Subcutaneous abdominal adipose tissue (tissue), 5 donors: ENCODE measurements around the gene USP7.

ENCODE experiments used
- H3K27ac ChIP-seq: one replicate; pipeline ENCODE4 v1.7.0; 2013; ENCODE audit warnings: low read depth, mild to moderate bottlenecking, inconsistent platforms, low read length, moderate library complexity
- H3K27me3 ChIP-seq, 5 donors: one replicate each; pipeline ENCODE4 v1.7.0; 2013; ENCODE audit warnings: low read length in 5 of 5, inconsistent platforms in 1 of 5; ENCODE audit not compliant: control insufficient read depth in 5 of 5, insufficient read depth in 4 of 5
- H3K36me3 ChIP-seq, 5 donors: one replicate each; pipeline ENCODE4 v1.7.0; 2013; ENCODE audit warnings: low read length in 5 of 5; ENCODE audit not compliant: control insufficient read depth in 5 of 5, insufficient read depth in 5 of 5
- H3K4me1 ChIP-seq, 5 donors: one replicate each; pipeline ENCODE4 v1.7.0; 2013; ENCODE audit warnings: low read length in 5 of 5, mild to moderate bottlenecking in 3 of 5, moderate library complexity in 1 of 5; ENCODE audit not compliant: control insufficient read depth in 5 of 5, insufficient read depth in 5 of 5
- H3K4me3 ChIP-seq, 5 donors: one replicate each; pipeline ENCODE4 v1.7.0; 2013; ENCODE audit warnings: low read length in 5 of 5, low read depth in 1 of 5
- H3K9ac ChIP-seq, 5 donors: one replicate each; pipeline ENCODE4 v1.7.0; 2013; ENCODE audit warnings: low read length in 5 of 5, mild to moderate bottlenecking in 4 of 5, moderate library complexity in 3 of 5
- H3K9me3 ChIP-seq, 5 donors: one replicate each; pipeline ENCODE4 v1.7.0; 2013; ENCODE audit warnings: low read length in 5 of 5; ENCODE audit not compliant: control insufficient read depth in 5 of 5
- donor health status: healthy.
- donor health status: healthy.
- donor health status: healthy.
- donor health status: healthy.
- donor health status: healthy.

The USP7 gene

DNA sequence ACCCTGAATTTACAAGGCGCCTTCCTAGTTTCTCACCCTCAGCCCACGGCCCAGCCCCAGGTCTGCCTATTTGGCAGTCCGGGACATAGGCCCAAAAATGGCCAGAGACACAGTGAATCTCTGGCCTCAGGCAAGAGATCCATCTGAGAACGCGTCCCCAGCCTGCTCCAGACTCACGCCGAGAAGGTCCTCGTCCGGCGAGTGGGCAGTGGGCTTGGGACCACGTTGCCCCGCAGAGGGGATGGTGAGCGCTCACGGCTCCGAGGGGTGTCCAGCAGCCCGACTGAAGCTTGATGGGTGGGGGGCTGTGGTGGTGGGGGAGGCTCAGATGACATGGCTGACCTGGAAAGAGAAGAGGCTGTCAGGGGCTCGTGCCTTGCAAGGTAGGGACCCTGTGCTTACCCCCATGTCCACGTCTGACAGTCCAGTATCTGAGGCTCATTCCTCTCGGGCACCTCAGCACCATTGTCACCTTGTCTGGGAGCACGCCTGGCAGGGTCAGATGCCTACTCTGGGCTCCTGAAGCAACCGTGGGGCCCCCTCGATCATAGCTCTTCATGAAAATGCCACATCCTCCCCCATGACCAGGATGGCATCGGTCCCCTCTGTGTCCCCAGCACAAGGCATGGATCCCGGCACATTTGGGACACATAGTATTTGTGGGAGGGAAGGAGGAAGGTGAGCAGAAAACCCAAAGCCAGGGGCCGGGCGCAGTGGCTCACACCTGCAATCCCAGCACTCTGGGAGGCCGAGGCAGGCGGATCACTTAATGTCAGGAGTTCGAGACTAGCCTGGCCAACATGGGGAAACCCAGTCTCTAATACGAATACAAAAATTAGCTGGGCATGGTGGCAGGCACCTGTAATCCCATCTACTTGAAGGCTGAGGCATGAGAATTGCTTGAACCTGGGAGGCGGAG, 104.5 kb downstream of the USP7 start:
- H3K36me3 ChIP-seq, result peaks cover 0 to 47% (median 42%) of the 10 kb centered on the region in 5 donors
- peak overlapping the region; percentile 23 for H3K27ac ChIP-seq
- H3K27me3 ChIP-seq, result no peaks in the 10 kb centered on the region
- no peak overlapping the region for H3K4me3 ChIP-seq
- H3K4me1 ChIP-seq, result peaks cover 8 to 60% (median 57%) of the 10 kb centered on the region in 5 donors
- H3K9ac ChIP-seq, result peak overlapping the region in 1 of 5 donors; percentile 35
- no peaks in the 10 kb centered on the region for H3K9me3 ChIP-seq

DNA sequence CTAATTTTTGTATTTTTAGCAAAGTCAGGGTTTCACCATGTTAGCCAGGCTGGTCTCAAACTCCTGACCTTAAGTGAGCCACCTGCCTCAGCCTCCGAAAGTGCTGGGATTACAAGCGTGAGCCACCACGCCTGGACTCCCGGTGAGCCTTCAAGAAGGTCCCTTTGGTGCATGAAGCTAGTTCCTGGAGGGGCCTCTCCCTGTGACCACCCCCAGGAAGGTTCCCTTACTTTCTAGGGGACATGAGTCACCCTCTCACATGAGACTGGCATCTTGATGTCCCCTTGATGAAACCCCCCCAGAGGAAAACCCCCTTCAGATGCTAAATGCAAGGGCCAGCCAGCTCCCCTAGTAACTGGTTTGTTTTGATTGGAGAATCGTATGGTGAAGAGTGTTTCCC, 107.7 kb downstream of the USP7 start:
- Histone ChIP-seq H3K9me3 (no peaks in the 10 kb centered on the region), H3K4me1 (peaks cover 0 to 58% (median 41%) of the 10 kb centered on the region in 5 donors), H3K27ac (peak overlapping the region; percentile 67), H3K36me3 (peaks cover 0 to 59% (median 42%) of the 10 kb centered on the region in 5 donors), H3K4me3 (no peak overlapping the region), H3K9ac (no peak overlapping the region), H3K27me3 (no peaks in the 10 kb centered on the region)

DNA sequence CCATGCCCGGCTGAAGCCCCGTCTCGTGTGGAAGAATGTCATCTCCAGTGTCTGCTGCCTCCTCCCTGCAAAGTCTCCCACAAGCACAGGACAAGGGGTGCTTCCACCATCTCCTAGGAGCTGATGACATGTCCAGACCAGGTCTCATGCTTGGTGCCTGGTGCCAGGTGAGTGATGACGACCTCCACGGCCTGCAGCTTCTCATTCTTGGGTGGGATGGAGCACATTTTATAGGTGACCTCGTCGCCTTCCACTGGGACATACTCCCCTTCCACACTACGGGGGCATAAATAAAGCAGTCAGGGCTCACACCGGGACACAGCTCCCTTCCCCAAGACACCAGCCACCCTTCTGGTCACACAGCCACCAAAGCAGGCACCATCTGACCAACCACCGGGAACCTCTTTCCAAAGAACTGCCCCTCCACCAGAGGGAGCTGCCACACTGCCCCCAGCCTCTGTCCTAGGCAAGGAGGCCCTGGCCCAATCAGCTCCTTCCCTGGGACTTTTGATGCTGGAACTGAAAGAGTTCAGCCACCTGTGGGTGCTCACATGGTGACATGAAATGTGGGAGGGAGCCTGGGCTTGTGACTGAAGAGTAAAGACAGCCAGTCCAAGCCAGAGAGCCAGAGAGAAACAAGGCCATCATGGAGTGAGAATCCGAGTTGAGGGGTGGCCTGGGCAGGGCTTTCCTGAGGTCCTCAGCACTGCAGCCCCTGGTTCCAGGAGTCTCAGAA, 108.5 kb downstream of the USP7 start:
- Histone ChIP-seq H3K9me3 (no peaks in the 10 kb centered on the region), H3K27me3 (no peaks in the 10 kb centered on the region), H3K9ac (no peak overlapping the region), H3K27ac (peak overlapping the region; percentile 67), H3K4me3 (no peak overlapping the region), H3K4me1 (peaks cover 4 to 60% (median 43%) of the 10 kb centered on the region in 5 donors), H3K36me3 (peaks cover 0 to 60% (median 42%) of the 10 kb centered on the region in 5 donors)

DNA sequence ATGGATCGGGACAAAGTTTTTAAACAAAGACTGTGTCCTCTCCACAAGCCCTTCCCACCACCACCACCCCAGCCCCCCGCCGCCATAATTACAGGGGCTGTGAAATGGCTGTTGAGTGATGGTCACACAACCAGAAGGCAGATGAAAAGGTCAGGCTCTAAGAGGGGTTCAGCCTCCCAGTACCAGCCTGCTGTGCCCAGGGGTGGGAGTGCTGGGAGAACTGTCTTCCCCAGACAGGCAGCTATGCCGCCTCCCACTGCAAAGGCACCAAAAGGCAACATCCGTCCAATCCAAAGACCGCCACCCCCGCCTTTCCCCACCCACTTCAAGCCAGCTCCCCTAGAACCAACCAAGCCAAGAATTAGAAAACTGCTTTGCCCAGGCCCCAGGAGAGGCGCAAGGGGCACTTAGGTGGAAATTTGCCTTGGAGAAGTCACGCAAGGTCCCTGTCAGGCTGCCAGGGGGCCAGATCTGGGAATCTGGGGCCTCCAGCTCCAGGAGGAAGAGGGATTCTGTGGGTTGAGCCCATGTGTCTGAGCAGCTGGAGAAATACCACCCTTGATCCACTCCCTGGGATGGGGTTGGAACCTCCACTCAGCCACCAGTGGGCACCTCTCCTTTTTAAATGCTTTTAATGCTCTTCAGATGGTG, 109.3 kb downstream of the USP7 start:
- peaks cover 0 to 67% (median 49%) of the 10 kb centered on the region in 5 donors for H3K36me3 ChIP-seq
- H3K4me1 ChIP-seq, result peaks cover 9 to 63% (median 44%) of the 10 kb centered on the region in 5 donors
- no peaks in the 10 kb centered on the region for H3K27me3 ChIP-seq
- no peak overlapping the region for H3K9ac ChIP-seq
- H3K27ac ChIP-seq, result peak overlapping the region; percentile 23
- H3K4me3 ChIP-seq, result no peak overlapping the region
- no peaks in the 10 kb centered on the region for H3K9me3 ChIP-seq

DNA sequence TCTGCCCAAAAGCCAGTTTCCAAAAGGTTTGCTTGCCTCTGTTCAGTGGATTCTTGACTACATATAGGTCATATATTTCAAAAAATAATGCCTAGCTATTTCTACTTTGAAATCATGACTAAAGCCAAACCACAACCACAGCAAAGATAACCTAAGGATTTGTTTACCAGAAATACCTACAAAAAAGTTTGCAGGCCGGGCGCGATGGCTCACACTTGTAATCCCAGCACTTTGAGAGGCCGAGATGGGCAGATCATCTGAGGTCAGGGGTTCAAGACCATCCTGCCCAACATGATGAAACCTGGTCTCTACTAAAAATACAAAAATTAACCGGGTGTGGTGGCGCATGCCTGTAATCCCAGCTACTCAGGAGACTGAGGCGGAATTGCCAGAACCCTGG, 110.1 kb downstream of the USP7 start:
- Histone ChIP-seq H3K27ac (peak overlapping the region; percentile 65), H3K4me3 (no peak overlapping the region), H3K36me3 (peaks cover 0 to 67% (median 48%) of the 10 kb centered on the region in 5 donors), H3K9me3 (no peaks in the 10 kb centered on the region), H3K27me3 (no peaks in the 10 kb centered on the region), H3K4me1 (peaks cover 9 to 69% (median 44%) of the 10 kb centered on the region in 5 donors), H3K9ac (no peak overlapping the region)

DNA sequence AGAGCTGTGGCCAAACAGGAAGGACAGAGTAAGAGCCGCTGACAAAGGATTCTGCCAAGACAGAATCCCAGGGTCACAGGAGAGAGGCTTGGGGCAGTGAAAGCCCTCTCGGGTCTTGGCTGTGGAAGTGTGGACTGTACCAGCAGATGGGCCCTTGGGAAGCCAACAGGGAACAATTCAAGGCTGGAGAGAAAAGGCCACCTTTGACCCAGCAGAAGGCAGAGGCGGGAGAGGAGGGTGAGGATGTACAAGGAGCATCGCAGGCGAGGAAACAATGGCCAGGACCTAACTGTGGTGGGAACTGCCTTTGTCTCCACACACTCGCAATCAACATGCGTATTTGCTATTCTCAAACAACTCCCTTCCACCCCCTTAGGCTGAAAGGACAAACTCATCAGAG, 110.6 kb downstream of the USP7 start:
- H3K9me3 ChIP-seq, result no peaks in the 10 kb centered on the region
- H3K4me1 ChIP-seq, result peaks cover 9 to 65% (median 44%) of the 10 kb centered on the region in 5 donors
- H3K36me3 ChIP-seq, result peaks cover 0 to 67% (median 48%) of the 10 kb centered on the region in 5 donors
- H3K4me3 ChIP-seq, result no peak overlapping the region
- H3K9ac ChIP-seq, result peak overlapping the region in 1 of 5 donors; percentile 33
- peak overlapping the region; percentile 65 for H3K27ac ChIP-seq
- H3K27me3 ChIP-seq, result no peaks in the 10 kb centered on the region

DNA sequence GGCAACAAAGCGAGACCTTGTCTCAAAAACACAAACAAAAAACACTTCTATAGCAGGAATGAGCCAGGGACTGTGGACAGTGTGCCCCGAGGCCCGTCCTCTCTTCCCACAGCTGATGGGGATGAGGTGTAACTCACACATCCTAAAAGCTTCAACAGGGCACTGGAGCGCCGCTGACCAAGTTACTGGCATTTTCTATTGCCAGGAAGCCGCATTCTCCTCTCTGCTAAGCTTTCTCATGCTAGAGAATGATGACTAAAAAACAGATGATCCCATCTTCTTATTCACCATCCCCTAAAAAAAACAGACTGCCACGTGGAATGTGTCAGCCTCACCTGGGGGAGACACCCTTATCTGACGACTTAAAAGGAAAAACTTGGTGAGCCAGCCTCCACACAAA, 111.2 kb downstream of the USP7 start:
- Histone ChIP-seq H3K9ac (no peak overlapping the region), H3K27ac (peak overlapping the region; percentile 65), H3K27me3 (no peaks in the 10 kb centered on the region), H3K9me3 (no peaks in the 10 kb centered on the region), H3K4me3 (no peak overlapping the region), H3K36me3 (peaks cover 0 to 70% (median 48%) of the 10 kb centered on the region in 5 donors), H3K4me1 (peaks cover 9 to 65% (median 44%) of the 10 kb centered on the region in 5 donors)

DNA sequence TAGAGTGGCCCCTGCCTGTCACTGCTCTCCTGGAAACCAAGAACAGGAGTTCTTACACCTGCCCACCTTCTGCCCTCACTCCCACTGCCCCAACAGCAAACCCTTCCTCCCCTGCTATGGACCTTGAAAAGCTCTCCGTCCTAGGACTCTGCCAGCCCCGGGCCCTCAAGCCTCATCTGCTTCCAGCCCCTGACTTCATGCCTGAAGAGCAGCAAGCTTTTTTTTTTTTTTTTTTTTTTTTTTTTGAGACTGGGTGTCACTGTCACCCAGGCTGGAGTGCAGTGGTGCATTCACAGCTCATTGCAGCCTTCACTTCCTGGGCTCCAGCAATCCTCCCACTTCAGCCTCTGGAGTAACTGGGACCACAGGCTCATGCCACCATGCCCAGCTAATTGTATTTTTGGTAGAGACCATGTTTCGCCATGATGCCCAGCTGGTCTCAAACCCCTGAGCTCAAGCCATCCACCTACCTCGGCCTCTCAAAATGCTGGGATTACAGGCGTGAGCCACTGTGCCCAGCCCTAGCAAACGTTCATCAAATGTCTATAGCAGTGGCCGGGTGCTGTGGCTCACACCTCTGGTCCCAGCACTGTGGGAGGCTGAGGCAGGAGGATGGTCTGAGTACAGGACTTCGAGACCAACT, 111.8 kb downstream of the USP7 start:
- Histone ChIP-seq H3K27me3 (no peaks in the 10 kb centered on the region), H3K4me1 (peaks cover 9 to 64% (median 42%) of the 10 kb centered on the region in 5 donors), H3K9ac (no peak overlapping the region), H3K27ac (peak overlapping the region; percentile 65), H3K9me3 (no peaks in the 10 kb centered on the region), H3K4me3 (no peak overlapping the region), H3K36me3 (peaks cover 0 to 70% (median 49%) of the 10 kb centered on the region in 5 donors)

DNA sequence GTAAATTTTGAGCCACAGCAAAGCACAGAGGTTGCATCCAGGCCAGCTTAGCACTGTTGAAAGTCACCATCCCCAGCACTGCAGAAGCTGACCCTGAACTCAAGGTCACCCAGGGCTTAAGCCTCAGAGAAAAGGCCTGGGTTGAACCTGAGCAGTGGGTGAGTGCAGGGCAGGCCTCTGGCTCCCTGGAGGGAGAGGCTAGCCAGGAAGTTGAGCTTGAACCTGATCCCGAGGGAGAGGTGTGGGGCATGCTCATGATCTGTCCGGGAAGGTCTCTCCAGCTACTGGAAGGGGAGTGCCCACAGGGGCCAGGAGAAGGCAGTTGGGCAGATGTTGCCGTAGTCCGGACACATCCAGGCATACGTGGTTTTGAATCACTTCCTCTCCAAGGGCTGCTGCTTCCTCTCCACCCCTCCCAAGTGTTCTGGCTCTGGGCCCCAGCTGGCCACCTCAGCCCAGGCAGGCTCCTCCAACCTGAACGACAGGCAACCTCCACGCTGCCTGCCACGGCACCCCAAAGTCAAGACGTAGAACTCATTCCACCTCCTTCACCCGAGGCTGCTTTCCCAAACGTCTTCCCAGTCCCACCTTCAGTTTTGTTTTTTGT, 113.3 kb downstream of the USP7 start:
- no peaks in the 10 kb centered on the region for H3K27me3 ChIP-seq
- H3K4me1 ChIP-seq, result peaks cover 9 to 58% (median 38%) of the 10 kb centered on the region in 5 donors
- H3K9me3 ChIP-seq, result no peaks in the 10 kb centered on the region
- peaks cover 0 to 58% (median 38%) of the 10 kb centered on the region in 5 donors for H3K36me3 ChIP-seq
- peak overlapping the region in 2 of 5 donors; percentile 1 to 12 for H3K4me3 ChIP-seq
- H3K27ac ChIP-seq, result peak overlapping the region; percentile 51
- H3K9ac ChIP-seq, result peak overlapping the region in 2 of 5 donors; percentile 24 to 28
